SK-N-DZ (cell line): ENCODE results near the gene PGAP3.

Source experiments
- DNase-seq: peaks from one replicate; pipeline ENCODE4 v3.0.0-alpha.2; 2015; ENCODE audit warnings: low spot score

Gene PGAP3

DNA sequence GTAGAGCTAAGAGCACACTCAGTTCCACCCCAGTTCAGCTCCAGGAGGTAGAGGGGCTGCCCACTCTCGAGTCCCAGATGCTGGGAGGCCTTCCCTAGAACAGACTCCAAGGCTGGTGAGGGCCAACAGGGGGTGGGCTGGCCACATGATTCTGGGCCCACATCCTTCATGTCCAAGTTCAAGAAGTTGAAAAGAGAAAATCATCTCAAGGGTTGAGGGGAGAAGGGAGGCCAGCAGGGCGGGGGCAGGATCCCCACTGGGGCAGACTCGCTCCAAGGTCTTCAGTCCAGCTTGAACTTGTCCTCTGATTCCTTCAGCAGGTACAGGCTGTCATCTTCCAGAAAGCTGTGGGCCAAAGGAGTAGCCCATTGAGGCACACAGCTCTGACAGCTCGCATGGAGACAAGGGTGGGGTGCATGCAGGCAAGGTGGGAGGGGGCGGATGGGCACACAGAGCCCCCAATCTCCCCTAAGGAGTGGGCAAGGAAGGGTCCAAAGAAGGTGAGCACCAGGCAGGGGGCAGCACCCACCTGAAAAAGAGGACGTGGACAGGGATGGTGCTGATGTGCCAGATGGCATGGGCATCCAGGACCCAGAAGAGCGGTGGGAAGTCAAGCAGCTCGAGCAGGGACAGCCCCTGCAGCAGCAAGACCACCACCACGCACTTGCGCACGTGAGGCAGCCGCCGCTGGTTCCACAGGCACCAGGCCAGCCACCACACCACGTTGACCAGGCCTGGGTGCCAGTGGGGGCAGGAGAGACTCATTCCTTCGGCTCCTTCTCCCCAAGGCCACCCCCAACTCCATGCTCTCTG lies 15.1 kb downstream of the PGAP3 start:
- no peak for DNase-seq

DNA sequence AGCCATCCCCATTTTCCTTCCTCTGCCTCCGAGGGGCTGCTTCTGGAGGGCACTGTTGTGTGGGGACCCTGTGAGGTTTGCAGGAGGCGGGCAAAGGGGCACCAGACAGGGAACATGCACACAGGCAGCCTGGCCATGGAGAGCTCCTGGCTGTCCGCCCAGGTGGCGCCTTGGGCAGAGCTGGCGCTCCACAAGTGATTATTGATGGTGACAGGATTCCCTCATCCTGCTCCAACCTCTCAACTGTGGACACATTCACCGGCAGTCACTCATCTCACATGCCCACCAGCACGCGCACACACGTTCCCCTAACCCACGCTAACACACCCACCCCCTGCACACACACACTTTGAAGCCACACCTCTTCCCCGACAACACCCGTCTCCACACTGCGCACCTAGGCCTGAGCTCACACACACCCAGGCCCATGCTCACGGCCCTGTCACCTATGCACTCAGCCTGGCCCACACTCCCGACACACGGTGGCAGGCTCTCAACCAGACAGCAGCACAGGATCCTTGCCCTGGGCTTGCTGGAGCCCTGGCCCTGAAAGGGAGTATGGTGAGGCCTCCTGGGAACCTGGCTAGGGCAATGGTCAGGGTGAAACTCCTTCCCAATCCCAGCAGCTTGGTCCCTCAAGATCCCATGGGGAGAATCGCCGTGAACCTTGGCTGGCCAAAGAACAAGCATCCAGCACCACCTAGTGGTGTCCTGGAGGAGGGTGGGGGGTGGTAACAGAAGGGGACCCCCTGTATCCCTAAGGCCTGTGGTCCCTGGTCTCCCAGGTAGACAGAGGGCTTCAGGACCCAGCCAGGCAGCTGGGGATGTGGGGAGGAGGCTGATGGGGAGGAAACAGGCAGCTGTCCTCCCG lies 16.0 kb downstream of the PGAP3 start:
- DNase-seq = peak; percentile 63

DNA sequence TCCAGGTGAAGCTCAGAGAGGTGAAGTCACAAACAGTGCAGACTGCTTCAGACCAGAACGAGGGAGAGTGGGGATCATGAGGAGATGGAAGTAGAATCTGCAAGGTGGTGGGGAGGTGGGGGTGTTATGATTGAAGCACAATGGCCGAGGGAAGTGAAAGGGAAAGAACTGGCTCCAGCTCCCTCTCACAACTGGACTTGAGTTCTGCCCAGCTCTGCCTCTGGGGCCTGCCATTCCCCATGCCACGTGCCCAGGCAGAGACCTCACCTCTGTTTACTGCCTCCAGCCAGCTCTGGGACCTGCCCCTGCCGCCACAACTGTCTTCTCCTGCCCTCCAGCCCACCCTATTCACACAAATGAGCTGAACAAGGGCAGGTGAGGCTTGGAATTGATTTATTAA lies 17.1 kb downstream of the PGAP3 start:
- DNase-seq = no peak

DNA sequence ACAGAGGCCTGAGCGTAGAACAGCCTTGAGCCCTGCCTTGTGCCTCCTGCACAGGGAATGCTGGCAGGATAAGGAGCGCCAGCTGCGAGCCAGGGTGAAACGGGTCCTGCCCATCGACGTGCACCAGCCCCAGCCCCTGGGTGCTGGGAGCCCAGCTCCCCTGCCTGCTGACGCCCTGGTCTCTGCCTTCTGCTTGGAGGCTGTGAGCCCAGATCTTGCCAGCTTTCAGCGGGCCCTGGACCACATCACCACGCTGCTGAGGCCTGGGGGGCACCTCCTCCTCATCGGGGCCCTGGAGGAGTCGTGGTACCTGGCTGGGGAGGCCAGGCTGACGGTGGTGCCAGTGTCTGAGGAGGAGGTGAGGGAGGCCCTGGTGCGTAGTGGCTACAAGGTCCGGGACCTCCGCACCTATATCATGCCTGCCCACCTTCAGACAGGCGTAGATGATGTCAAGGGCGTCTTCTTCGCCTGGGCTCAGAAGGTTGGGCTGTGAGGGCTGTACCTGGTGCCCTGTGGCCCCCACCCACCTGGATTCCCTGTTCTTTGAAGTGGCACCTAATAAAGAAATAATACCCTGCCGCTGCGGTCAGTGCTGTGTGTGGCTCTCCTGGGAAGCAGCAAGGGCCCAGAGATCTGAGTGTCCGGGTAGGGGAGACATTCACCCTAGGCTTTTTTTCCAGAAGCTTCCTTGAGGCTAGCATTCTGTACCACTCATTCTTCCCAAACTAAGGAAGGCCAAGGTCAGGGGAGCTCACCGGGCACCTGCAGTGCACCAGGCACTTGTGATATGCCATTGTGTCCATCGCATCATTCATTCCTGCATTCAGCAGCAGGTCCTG lies 17.7 kb downstream of the PGAP3 start:
- DNase-seq = no peak

DNA sequence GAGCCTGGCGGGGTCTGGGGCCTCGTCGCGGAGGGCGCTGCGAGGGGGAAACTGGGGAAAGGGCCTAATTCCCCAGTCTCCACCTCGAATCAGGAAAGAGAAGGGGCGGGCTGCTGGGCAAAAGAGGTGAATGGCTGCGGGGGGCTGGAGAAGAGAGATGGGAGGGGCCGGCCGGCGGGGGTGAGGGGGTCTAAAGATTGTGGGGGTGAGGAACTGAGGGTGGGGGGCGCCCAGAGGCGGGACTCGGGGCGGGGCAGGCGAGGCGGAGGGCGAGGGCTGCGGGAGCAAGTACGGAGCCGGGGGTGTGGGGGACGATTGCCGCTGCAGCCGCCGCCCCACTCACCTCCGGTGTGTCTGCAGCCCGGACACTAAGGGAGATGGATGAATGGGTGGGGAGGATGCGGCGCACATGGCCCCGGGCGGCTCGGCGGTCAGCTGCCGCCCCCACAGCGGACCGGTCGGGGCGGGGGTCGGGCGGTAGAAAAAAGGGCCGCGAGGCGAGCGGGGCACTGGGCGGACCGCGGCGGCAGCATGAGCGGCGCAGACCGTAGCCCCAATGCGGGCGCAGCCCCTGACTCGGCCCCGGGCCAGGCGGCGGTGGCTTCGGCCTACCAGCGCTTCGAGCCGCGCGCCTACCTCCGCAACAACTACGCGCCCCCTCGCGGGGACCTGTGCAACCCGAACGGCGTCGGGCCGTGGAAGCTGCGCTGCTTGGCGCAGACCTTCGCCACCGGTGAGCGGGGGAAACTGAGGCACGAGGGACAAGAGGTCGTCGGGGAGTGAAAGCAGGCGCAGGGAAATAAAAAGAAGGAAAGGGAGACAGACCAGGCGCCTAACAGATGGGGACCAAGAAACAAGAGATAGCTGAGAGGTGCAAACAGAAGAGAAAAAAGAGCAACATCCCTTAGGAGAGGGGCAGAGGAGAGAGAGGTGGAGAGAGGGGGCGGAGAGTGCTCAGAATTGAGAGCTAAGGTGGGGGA lies 19.6 kb downstream of the PGAP3 start, which contains the start of gene PNMT:
Gene PNMT, plus strand, starts transcription at position 509 of the 980 bp plus-strand sequence. Its CDS starts 23 bp downstream, at position 532.
- peak; percentile 68 for DNase-seq

DNA sequence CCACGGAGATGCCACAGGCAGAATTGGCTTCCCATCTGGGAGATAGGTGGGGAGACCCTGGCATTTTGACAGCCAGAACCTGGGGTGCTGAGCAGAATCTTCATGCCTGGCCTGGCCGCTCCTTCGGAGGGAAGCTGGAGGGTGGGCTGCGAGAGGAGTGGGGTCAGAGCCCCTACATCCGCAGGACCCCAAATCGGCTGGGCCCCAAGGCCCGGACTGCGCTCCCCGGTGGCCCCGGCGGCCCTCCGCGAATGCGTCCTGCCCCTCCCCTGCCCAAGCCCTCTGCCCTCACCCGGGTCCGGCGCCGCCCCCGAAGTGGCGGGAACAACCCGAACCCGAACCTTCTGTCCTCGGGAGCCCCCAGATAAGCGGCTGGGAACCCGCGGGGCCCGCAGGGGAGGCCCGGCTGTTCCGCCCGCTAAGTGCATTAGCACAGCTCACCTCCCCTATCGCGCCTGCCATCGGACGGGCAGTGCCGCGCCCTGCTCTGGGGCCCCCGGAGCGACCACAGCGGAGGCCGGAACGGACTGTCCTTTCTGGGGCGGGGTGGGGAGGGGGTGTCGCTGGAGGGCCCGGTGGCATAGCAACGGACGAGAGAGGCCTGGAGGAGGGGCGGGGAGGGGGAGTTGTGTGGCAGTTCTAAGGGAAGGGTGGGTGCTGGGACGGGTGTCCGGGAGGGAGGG lies 20.5 kb downstream of the PGAP3 start:
- no peak for DNase-seq

DNA sequence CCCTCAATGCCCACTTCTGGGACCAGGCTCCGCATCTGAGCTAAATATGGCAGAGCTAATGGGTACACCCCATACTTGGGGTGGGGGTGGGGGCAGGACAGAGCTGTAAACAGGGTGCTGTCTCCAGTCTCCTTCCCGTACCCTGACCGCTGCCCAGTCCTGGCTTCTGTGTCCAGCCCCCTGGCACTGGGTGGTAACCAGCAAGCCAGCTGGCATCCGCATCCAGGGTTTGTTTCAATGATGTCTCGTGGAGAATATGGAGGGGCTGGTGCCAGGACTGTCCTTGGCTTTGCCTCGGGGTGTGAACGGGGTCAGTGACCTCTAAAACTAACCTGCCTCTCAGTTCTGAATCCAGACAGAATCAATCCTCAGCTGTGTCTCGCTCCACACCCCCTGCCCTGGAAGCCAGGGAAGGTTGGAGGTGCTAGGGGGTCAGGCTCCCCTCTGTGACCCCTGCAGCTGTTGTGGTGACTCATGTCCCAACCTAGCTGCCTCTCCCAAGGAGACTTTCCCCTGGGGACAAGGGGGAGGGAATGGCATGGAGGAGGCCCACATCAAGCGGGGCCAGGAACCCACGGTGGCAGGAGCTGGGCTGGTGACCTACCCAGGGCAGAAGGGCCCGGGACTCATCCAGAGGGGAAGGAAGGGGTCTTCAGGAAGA lies 21.1 kb downstream of the PGAP3 start:
- DNase-seq = no peak

DNA sequence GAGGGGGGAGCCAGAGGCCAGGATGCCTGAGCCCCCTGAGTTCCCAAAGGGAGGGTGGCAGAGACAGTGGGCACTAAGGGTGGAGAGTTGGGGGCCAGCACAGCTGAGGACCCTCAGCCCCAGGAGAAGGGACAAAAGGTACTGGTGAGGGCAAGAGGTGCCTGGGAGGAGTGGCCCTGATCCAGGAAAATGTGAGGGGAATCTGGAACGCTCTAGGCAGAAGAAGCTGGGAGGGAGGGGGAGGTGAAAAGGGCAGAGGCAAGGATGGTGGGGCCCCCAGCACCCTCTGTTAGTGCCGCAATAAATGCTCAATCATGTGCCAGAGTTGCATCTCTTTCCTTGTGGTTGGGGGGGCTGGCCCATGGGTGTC lies 21.6 kb downstream of the PGAP3 start:
- no peak for DNase-seq

DNA sequence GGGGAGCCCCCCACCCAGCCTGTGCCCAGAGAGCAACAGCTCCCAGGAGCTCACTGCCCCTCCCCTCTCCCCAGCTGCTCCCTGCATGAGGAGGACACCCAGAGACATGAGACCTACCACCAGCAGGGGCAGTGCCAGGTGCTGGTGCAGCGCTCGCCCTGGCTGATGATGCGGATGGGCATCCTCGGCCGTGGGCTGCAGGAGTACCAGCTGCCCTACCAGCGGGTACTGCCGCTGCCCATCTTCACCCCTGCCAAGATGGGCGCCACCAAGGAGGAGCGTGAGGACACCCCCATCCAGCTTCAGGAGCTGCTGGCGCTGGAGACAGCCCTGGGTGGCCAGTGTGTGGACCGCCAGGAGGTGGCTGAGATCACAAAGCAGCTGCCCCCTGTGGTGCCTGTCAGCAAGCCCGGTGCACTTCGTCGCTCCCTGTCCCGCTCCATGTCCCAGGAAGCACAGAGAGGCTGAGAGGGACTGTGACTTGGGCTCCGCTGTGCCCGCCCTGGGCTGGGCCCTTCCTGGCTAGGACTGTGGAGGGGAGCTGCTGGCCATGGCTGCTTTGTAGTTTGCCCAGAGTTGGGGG lies 22.1 kb downstream of the PGAP3 start:
- DNase-seq = no peak

DNA sequence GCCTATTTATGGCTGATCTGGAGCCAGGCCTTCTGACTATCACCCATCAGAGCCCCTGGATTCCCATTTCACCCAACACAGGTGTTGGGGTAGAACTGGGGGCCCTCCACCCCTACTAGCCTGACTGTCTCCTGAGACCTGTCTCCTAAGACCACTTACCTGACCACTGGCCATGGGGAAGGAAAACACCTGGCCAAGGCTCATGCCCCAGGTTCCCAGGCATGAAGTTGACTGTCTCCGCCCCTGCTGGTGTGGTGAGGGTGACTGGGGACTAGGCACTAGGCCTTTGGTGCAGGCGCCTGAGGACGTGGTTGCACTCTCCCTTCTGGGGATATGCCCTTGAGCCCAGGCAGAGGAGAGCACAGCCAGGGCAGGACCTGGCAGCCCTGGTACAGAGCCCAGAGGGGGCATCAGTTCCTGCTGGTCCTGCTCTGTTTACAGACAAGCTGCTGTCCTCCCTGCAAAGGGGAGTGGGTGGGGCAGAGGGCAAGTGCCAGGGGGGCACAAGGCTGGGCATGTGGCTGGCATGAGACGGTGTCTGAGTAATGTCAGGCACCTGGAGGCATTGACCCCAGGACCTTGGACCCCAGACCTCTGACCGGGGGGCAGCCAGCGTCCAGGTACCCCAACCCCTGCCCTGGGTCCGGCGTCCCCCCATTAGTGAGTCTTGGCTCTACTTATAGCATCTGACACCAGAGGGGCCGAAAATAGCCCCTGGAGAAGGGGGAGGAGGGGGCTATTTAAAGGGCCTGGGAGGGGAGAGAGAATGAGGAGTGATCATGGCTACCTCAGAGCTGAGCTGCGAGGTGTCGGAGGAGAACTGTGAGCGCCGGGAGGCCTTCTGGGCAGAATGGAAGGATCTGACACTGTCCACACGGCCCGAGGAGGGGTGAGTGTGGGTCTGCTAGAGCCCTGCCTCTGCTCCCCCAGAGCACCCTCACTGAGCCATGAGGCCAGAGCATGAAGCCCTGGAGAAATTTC lies 23.0 kb downstream of the PGAP3 start, which contains the start of gene TCAP:
Gene TCAP, plus strand, starts transcription at position 769 of the 981 bp plus-strand sequence. Its CDS starts 11 bp downstream, at position 780.
- no peak for DNase-seq

DNA sequence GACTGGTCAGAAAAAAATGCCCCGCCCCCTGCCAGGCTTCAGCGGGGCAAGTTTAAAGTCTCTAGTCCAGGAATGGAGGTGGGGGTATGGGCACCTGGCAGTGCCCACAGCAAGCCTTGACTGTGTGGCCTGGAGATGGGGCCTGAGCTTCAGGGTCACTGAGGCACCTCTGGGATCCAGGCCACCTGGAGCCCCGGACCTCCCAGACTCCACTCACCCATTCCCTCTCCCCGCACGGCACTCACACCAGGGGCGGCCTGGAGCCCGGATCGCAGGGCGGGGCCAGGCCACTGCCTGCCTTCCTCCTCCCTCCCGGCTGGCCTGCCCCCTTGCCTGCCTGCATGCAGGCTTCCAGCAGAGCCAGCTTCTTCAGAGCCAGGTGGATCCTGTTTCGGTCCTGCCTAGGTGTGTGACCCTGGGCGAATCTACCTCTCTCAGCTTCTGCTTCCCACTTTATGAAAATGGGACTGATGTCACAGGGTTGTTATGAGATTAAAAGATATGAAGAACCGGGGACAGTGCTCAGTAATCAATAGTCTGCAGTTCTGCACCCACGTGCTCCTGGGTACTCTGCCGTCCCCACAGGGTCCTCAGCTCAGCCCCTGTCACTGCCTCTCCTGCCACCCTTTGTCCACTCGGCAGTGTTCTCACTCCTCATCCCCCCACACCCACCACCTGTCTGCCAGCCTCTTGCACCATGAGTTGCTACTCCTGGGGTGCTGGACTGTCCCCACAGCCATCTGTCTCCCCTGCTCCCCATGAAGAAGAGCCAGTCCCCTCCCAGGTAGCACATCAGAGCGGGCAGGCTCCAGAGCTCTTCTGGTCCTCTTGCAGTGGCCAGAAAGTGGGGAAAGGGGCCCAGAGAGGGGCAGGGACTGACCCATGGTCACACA lies 23.9 kb downstream of the PGAP3 start:
- no peak for DNase-seq

DNA sequence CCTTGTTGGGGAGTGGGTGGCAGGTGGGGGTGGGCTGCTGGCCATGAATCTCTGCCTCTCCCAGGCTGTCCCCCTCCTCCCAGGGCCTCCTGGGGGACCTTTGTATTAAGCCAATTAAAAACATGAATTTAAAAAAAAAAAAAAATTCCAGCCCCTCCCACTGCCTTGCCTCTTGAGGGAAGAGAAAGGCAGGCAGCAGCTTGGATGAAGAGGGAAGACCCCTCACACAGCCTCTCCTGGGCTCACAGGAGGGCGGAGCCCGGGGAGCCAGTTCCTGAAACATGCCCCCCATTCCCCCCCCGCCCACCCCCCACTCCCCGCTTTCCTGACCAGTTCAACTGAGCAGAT lies 24.5 kb downstream of the PGAP3 start:
- no peak for DNase-seq

DNA sequence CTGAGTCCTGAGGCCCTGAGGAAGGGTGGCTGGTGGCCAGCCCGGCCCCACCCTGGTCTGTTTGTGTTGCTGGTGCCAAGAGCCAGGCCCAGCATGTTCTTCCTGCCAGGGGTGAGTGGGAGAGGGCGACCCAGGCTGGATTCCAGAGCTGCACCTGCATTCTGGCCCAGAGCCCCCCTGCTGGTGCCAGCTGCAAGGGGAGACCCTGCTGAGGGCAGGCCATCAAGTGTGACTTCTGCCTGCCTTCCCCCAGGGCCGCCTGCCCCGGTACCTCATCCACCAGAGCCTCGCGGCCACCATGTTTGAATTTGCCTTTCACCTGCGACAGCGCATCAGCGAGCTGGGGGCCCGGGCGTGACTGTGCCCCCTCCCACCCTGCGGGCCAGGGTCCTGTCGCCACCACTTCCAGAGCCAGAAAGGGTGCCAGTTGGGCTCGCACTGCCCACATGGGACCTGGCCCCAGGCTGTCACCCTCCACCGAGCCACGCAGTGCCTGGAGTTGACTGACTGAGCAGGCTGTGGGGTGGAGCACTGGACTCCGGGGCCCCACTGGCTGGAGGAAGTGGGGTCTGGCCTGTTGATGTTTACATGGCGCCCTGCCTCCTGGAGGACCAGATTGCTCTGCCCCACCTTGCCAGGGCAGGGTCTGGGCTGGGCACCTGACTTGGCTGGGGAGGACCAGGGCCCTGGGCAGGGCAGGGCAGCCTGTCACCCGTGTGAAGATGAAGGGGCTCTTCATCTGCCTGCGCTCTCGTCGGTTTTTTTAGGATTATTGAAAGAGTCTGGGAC lies 25.1 kb downstream of the PGAP3 start:
- DNase-seq = no peak

DNA sequence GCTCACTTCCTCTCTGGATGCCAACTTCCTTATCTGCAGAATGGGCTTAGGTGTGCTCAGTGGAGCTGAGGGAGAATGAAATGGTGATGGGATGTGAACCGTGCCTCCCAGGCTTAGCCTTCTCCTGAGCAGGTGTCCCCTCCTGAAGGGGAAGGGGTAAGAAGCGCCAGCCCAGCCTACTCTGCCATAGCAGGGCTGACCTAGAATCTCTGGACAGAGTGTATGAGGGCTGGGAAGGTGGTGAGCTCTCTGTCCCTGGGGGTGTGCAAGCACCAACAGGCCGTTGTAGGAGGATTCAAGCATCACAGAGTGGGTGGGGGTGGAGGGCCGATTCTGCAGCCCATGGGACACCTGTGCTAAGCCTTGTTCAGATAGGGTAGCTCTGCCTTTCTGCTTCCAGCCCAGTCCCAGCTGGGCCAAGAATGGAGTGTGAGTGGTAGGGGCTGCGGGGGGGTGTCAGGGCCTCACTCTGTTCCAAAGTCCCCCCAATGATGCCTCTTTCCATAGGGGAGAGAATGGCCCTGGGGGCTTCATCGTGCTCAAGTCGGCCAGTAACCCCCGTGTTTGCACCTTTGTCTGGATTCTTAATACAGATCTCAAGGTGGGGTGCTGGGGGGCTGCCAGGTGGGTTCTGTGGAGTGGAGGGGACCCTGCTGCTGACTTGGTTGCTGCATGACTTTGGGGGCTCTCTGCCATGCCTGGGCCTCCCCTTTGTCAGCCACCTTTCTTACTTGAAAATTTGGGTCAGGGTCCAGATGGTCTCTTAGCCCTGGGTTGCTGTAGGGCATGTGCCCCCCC lies 25.9 kb downstream of the PGAP3 start:
- DNase-seq = no peak
